HG03025 (cell line): ENCODE measurements around the gene SLC7A9.

ENCODE experiments used
- ATAC-seq: cut with Tn5 transposase; IDR thresholded peaks from one replicate; pipeline ENCODE4 v1.9.1; 2021; ENCODE audit warnings: mild to moderate bottlenecking, moderate library complexity; ENCODE audit not compliant: unreplicated experiment, low FRiP score

SLC7A9 gene

DNA sequence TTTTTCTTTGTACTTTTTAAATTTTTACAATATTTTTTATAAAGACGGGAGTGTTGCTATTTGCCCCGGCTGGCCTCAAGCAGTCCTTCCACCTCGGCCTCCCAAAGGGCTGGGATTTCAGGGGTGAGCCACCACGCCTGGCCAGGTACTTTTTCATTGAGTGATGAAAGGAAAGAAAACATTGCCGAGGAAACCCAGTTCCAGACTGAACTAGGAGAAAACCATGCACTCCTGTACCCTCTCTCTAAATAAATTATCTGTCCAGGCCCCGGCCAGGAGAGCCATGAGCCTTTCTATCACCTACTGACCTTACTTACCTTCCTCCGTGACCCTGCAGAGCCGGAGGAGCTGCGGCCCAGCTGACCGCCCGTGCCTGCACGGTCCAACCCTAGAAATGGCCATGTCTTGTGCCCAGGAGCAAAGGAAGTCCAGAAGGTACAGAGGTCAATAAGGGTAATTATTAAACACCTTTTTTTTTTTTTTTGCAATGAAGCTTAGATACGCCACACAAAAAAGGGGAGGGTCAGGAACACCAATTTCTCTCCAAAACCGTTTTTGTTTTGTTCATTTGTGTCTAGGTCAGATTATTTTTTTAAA is at the start of gene SLC7A9:
Gene SLC7A9, minus strand, starts transcription at position 399 of the 597 bp plus-strand sequence. CDS start 1,233 bp downstream, outside the sequence.
- ATAC-seq, result no peak

DNA sequence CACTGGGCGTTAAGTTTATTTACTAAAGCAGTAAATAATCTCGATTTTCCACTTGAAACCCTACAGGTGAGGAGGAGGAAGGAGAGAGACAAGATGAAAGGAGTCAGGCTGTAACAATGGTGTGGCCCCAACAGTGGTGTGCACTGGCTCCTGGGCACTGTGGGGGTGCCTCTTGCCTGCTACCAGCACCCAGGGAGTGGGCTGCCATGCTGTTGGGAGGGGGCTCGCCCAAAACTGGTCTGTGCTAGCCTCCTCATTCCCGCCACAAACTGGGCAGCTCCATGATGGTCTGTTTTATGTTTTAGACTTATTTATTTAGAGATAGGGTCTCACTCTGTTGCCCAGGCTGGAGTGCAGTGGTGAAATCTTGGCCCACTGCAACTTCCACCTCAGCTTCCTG is 49.8 kb upstream of the SLC7A9 start:
- ATAC-seq, result no peak

DNA sequence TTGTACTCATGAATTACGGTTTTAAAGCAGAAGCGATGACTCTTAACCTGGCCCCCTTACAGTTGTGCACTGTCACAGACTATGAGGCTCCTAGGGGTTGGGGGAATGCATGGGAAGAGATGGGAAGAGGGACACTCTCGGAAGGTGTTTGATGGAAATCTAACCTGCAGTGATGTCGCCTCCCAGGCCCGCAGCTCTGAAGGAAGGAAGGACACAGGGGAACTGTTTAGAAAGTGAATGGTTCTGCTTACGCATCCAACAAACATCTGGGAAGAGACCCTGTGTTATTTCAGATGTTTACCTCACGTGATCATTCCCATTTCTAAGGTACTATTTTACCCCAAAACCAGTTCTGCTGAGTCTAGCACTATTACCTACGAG is 48.0 kb upstream of the SLC7A9 start:
- ATAC-seq, result no peak

DNA sequence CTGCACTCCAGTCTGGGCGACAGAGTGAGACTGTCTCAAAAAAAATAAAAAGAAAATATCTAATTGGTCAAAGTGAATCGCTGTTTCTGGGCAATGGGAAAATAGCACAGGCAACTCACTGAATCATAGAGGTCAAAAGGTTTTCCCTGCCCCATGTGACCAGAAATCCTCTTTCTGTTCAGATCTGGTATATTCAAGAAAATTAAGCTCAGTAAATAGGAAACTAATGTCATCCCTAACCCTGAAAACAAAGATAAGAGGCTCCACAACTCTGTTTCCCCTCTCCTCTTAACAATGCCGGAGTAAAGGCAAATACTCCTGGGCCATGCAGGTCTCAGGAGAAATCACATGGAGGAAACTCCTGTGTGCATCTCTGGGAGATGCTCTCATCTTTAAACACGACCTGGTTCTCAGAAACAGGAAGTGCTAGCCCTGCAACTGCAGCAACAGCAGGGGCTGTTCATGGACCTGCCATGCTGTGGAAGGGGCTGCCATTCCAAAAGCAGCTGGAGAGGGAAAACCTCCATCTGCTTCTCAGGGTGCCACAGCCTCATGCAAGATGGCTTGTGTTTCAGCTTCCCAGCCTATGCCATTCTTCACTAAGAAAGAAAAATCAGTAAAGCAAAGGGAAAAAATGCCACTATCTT is 47.5 kb upstream of the SLC7A9 start:
- no peak for ATAC-seq

DNA sequence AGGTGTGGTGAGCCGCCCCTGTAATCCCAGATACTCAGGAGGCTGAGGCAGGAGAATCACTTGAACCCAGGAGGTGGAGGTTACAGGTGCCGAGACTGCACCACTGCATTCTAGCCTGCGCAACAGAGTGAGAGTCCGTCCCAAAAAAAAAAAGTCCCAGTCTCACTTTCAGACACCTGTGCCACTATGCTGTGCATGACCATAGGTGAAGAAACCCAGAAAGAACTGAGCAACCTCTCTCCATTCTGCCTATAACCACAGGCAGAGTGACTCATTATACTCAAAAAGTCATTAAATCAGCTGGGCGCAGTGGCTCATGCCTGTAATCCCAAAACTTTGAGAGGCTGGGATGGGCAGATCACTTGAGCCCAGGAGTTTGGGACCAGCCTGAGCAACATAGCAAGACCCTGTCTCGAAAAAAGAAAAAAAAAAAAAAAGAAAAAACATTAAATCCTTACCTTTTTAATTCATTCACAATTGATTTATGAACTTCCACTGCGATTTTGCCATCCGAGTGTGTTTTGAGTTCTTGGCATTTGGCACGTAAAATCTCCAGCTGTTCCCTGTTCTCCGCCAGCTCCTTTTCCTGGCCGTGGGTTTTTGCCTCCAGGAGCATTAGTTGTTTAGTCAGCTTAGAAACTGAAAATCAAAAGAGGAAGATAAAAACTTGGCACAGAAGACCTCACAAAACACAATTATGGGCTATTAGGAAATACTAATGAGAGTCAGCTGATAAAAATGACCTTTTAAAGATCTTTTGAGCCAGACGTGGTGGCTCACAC is 45.5 kb upstream of the SLC7A9 start:
- ATAC-seq, result no peak

DNA sequence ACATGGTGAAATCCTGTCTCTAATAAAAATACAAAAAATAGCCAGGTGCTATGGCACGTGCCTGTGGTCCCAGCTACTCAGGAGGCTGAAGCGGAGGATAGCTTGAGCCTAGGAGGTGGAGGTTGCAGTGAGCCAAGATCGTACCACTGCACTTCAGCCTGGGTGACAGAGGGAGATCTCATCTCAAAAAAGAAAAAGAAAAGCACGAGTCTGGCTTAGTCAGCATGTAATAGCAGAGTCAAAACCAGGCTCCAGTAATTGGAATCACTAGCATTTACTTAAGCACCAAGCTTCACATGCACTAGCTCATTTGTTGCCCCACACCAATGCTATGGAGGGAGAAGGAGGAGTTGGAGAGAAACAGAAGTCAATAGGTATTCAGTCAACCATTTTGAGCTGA is 41.9 kb upstream of the SLC7A9 start:
- ATAC-seq, result no peak

DNA sequence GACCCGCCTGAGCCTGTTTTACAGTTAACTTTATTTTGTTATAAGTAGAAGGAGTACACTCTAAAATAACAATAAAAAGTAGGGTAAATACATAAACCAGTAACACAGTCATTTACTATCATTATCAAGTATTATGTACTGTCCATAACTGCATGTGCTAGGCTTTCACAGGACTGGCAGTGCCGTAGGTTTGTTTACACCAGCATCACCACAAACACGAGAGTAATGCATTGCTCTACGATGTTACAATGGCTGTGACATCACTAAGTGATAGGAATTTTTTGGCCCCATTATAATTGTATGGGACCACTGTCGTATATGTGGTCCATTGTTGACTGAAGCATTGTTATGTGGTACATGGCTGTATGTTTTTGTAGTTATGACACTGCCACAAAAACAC is 41.3 kb upstream of the SLC7A9 start:
- ATAC-seq, result no peak

DNA sequence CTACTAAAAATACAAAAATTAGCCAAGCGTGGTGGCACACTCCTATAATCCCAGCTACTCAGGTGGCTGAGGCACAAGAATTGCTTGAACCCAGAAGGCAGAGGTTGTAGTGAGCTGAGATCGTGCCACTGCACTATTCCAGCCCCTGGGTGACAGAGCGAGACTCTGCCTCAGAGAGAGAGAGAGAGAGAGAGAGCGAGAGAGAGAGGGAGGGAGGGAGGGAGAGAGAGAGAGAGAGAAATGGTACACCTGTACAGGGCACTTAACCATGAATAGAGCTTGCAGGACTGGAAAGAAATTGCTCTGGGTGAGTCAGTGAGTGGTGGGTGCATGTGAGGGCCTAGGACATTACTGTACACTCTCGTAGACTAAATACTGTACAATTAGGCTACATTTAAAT is 40.5 kb upstream of the SLC7A9 start:
- ATAC-seq, result no peak

DNA sequence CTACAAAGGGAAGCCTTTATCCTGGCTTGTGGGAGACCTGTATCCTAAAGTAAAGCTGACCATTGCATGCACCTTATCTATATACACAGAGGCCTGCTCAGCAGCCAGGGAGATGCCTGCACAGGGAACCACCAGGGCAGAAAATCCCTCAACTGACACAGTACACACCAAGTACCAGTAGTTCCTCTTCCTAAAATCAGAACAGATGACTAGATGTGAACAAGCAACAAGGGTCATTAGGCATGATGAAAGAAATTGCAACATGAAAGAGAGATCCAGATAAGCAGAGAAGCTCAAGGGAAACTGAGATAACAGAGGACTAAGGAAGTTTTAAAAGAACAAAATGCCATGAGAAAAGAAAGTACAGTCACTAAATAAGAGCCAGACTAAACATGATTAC is 39.7 kb upstream of the SLC7A9 start:
- ATAC-seq, result no peak

DNA sequence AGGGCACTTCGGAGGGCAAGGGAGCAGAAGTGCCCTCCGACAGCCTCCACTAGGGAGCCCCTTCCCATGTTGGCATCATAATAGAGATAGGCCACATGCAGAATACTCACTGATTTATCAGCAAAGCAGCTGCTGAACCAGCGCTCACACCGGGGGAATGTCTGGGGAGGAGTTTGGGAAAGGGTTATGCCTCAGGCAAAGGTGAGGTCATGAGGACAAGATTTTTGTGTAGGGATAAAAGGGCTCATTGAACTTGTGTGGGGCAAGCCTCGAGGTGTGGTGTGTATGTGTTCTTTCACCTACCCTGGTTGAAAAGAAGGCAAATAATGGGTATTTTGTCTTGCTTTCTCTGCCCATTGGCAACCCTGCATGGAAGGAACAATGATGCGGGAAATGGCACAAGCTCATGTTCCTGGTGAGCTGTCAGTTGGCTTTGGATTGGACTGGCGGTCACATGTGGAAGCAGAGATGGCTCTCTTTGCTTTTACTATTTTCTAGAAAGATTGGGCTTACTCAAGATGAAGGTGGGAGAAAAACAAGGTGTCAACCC is 39.1 kb upstream of the SLC7A9 start:
- ATAC-seq, result no peak

DNA sequence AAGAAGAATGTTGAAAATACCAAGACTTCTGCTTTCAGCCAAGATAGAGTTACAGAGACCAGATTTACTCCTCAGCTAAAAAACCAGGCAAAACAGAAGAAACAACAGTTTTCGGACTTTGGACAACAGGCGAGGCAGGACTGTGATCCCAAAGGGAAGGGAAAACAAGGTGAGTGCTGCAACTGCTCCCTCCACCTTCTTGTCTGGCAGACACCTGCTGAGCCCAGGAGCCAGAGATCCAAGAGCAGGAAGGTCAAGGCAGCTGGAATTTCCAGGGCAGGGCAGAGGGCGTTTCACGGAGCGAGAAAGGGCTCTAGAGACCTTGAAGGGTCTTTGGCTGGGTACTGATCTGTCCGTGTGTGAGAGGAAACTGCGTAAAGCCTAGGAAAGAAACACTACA is 32.9 kb upstream of the SLC7A9 start:
- ATAC-seq, result no peak

DNA sequence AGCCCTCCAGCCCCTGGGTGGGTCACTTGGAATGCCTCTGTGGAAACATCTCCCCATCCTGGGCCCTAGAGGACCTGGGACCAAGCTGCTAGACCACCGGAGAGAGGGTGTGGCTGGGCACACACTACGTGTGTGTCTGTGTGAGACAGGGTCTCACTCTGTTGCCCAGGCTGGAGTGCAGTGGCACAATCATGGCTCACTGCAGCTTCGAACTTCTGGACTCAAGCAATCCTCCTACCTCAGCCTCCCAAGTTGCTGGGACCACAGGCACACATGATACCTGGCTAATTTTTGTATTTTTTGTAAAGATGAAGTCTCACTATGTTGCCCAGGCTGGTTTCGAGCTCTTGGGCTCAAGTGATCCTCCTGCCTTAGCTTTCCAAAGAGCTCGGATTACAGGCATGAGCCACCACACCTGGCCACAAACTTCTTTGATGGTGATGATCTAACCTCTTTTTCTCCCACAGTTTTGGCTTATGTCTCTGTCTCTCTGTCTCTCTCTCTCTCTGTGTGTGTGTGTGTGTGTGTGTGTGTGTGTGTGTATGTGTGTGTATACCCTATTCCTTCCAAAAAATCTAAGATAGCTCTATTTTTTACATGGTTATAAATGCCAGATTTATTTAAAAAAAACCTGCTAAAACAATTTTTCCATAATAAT is 32.1 kb upstream of the SLC7A9 start:
- no peak for ATAC-seq

DNA sequence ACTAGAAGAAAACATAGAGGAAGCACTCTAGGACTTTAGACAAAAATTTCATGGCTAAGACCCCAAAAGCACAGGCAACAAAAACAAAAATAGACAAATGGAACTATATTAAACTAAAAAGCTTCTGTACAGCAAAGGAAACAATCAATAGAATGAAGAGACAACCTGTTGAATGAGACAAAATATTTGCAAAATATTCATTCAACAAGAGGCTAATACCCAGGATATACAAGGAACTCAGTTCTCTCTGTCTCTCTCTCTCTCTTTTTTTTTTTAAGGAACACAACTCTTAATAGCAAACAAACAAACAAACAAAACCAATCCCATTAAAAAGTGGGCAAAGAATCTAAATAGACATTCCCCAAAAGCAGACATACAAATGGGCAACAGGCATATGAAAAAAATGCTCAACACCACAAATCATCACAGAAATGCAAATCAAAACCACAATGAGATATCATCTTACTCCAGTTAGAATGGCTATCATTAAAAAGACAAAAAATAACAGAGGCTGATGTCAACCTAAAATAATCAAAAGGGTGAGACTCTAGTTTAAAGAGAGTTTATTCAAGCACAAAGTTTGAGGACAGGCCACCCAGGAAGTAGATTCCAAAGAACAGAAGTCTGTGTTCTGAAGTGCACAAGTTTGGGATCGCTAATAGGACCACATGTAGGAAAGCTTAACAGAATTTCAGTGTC is 27.1 kb upstream of the SLC7A9 start:
- no peak for ATAC-seq

DNA sequence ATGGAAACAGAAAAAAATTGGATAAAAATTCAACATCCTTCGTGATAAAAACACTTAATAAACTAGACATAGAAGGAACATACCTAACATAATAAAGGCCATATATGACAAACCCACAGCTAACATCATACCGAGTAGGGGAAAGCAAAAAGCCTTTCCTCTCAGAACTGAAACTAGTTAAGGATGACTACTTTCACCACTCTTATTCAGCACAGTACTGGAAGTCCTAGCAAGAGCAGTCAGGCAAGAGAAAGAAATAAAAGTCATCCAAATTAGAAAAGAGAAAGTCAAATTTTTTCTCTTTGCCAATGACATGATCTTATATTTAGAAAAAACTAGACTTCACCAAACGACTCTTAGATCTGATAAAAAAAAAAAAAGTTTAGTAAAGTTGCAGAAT is 25.8 kb upstream of the SLC7A9 start:
- ATAC-seq, result no peak

DNA sequence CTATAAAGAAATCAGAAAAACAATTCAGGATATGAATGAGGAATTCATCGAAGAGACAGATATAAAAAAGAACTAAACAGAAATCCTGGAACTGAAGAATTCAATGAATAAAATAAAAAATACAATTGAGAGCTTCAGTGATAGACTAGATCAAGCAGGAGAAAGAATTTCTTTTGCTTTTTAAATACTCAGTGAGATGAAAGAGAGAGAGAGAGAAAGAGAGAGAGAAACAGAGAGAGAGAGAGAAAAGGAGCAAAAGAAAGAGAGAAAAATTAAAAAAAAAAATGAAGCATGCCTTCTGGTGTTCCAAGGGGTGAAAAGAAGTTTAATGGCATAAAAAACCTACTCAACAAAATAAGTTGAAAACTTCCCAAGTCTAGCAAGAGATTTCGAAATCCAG is 22.0 kb upstream of the SLC7A9 start:
- no peak for ATAC-seq

DNA sequence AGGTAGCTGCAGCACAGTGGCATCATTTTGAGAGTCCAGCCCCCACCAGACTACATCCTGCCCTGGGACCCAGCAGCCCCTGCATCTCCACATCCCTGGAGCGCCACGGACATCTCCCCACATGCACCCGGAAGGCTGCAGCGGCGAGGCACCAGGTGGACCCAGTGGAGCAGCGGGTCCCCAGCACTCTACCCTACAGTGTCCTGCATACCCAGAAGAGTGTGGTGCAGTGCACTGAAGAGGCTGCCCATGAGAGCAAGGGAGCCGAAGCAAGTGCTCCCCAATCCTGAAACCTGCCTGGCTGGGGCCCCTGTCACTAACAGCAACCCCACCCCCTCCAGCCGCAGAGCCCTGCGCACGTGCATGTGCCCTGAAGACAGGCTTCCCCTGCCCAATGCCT is 21.3 kb upstream of the SLC7A9 start:
- ATAC-seq, result no peak

DNA sequence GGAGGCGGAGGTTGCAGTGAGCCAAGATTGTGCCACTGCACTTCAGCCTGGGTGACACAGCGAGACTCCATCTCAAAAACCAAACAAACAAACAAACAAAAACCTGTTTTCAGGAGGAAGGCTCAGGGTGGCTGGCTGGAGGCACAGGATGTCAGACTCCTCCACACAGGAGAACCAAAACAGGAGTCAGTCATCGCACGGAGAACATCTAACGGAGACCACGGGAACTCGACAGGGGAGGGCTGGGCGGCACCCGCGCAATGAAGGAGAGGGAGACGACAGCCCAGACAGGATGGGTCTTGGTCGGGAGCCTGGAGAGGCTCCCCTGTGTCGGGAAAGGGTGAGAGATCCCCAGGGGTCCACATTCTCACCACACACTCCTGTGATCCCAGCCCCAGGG is 20.8 kb upstream of the SLC7A9 start:
- ATAC-seq, result no peak

DNA sequence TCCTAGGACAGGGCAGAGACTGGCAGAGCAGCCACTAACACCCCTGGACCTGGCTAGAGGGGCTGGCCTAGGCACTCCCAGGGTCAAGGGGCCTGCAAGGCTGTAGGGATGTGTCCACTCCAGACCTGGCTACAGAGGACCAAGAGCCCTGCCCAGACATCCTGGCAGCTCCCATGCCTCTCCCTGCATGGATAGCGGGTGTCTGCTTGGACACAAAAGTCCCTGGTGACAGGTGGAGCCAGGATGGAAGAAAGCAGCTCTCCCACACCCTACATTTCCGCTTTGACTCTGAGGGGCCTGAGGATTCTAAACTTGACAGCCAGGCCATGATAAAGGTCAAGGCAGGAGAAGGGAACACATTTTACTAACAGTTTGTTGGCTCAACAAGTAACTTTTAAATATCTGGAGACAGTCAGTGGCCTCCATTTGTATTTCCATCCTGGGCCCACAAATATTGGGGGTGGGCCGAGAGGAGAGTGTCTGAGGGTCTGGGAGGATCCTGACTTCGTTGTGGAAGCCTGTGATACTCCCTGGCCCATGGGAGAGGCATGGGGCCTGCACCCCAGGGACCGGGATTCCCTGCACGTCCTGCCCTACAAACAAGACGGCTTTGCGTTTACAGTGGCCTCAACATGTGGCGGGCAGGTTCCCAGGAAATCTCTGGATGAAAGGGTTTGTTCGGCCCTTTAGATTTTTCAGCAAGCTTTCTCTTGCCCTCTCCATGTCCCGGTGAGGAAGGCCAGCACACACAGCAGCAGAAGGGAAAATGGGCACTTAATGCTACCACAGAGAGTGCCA is 19.8 kb upstream of the SLC7A9 start:
- no peak for ATAC-seq

DNA sequence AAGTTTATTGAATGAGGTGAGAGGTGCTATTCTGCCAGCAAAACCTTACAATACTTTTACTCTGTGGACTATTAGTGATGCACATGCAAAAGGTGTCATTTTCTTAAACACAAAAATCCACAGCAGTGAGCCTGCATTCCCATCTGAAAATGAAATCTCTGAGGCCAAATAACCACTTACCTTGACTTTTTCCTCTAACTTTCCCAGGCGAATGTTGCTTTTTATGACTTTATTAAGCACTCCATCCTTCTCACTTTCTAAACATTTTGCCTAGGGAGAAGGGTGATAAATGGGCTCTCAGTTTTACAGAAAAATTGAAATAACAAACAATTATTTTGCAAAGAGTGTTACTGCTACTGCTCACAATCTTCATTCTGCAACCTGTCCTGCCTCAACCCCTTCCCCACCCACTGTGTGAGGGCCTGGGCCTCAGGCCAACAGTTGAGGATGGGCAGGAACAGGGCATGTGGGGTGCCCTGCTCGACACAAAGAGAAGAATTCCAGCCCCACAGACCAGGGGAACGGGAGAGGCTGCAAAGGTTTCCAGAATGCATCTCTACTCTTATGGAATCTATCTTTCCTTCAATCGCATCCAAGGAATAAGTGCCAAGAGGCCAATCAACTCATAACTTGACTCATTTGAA is 18.1 kb upstream of the SLC7A9 start:
- no peak for ATAC-seq
